HCT116 (cell line): Measurements from ENCODE around the gene GBGT1. TPM values are rescaled to one million over a fixed set of nuclear protein-coding genes. Genes with fewer than 3 reads are reported as not detected.

ENCODE experiments used
- ATAC-seq: fragments of 200-7000 bp; cut with Tn5 transposase; 2 replicates; pipeline ENCODE4 v1.9.1; 2020; ENCODE audit warnings: mild to moderate bottlenecking, moderate library complexity
- BruUV-seq: library from RNA; stranded (reverse); fragments of 400-500 nt; replicated peaks from 2 replicates; lab custom pipeline; 2021; lab: Mats Ljungman, UMichigan
- CTCF ChIA-PET: fragments of 300-600 bp; sonication (Branson Sonifier 250); formaldehyde crosslinking; loops from one replicate; lab custom pipeline; 2021; ENCODE audit warnings: antibody characterized with exemption; lab: Charles Lee
- POLR2A ChIA-PET: fragments of 300-600, 350-600 bp; sonication (Branson Sonifier 250); formaldehyde crosslinking; loops from one replicate; lab custom pipeline; 2021; ENCODE audit warnings: antibody characterized with exemption; lab: Charles Lee
- RAD21 ChIA-PET, 2 experiments: fragments of 300-600 bp; sonication (Branson Sonifier 250); formaldehyde crosslinking; loops; one replicate each; lab custom pipeline; 2023; ENCODE audit warnings: low total read pairs in 2 of 2; ENCODE audit not compliant: uncharacterized antibody in 2 of 2, unreplicated experiment in 2 of 2, low non-redundant PET in 1 of 2; lab: Charles Lee
- DNase-seq: peaks from one replicate; pipeline ENCODE4 v3.0.0-alpha.2; 2010; ENCODE audit warnings: low read depth, low spot score
- H2AFZ ChIP-seq: fragments of 200-600 bp; shearing (Covaris generic), sonication (generic); 2 replicates; pipeline ENCODE4 v1.6.1; 2017; ENCODE audit warnings: low read depth, mixed run types, mixed read lengths, antibody characterized with exemption, low read length; ENCODE audit not compliant: poor library complexity, severe bottlenecking
- H3K27ac ChIP-seq: 2 replicates; pipeline ENCODE4 v1.5.1; 2012; ENCODE audit warnings: low read depth, low read length
- H3K27me3 ChIP-seq: fragments of 200-600 bp; sonication (generic); 2 replicates; pipeline ENCODE4 v1.6.1; 2016; ENCODE audit warnings: mixed run types, low read length, mixed read lengths; ENCODE audit not compliant: insufficient read depth
- H3K36me3 ChIP-seq, 2 experiments: fragments of 200-500 bp in 1 of 2; fragments of 200-600 bp in 1 of 2; sonication (Bioruptor generic) in 1 of 2; sonication (generic) in 1 of 2; 2 replicates each; pipeline versions ENCODE4 v1.5.1 to v1.6.1; 2014 to 2016; ENCODE audit warnings: low read length in 2 of 2, inconsistent platforms in 1 of 2, mixed read lengths in 1 of 2, mixed run types in 1 of 2; ENCODE audit not compliant: insufficient read depth in 2 of 2, control insufficient read depth in 1 of 2
- H3K4me1 ChIP-seq, 2 experiments: fragments of 200-600 bp in 1 of 2; sonication (generic) in 1 of 2; 2 replicates each; pipeline versions ENCODE4 v1.5.1 to v1.6.1; 2012 to 2017; ENCODE audit warnings: low read length in 2 of 2, inconsistent platforms in 1 of 2, mild to moderate bottlenecking in 1 of 2, mixed read lengths in 1 of 2, mixed run types in 1 of 2, moderate library complexity in 1 of 2; ENCODE audit not compliant: insufficient read depth in 2 of 2, control insufficient read depth in 1 of 2
- H3K4me2 ChIP-seq: fragments of 200-600 bp; sonication (generic); 2 replicates; pipeline ENCODE4 v1.6.1; 2017; ENCODE audit warnings: mixed run types, low read length, mixed read lengths
- H3K4me3 ChIP-seq, 2 experiments: fragments of 200-600 bp in 1 of 2; sonication (generic) in 1 of 2; replicated peaks in 1 of 2; 2 replicates each; pipeline ENCODE4 v1.5.1; 2011 to 2016; ENCODE audit warnings: low read length in 2 of 2, control low read depth in 1 of 2, low read depth in 1 of 2, mild to moderate bottlenecking in 1 of 2, mixed read lengths in 1 of 2, mixed run types in 1 of 2
- H3K79me2 ChIP-seq: fragments of 200-600 bp; sonication (generic); 2 replicates; pipeline ENCODE4 v1.6.1; 2017; ENCODE audit warnings: mild to moderate bottlenecking, mixed run types, low read length, moderate library complexity, mixed read lengths; ENCODE audit not compliant: insufficient read depth
- H3K9ac ChIP-seq: fragments of 200-600 bp; sonication (generic); 2 replicates; pipeline ENCODE4 v1.6.1; 2016; ENCODE audit warnings: low read length, mixed read lengths
- H3K9me2 ChIP-seq: fragments of 200-600 bp; sonication (generic), shearing (Covaris generic); 2 replicates; pipeline ENCODE4 v1.6.1; 2017; ENCODE audit warnings: mixed run types, mild to moderate bottlenecking, moderate library complexity; ENCODE audit not compliant: insufficient read depth
- H3K9me3 ChIP-seq, 2 experiments: fragments of 200-500 bp in 1 of 2; fragments of 200-600 bp in 1 of 2; sonication (Bioruptor generic) in 1 of 2; sonication (generic) in 1 of 2; 2 replicates each; pipeline ENCODE4 v1.6.1; 2014 to 2017; ENCODE audit warnings: low read length in 2 of 2, mixed read lengths in 2 of 2, inconsistent platforms in 1 of 2, low read depth in 1 of 2, mild to moderate bottlenecking in 1 of 2, mixed run types in 1 of 2, moderate library complexity in 1 of 2; ENCODE audit not compliant: control insufficient read depth in 1 of 2, insufficient read depth in 1 of 2
- H4K20me1 ChIP-seq: fragments of 200-600 bp; sonication (generic), shearing (Covaris generic); 2 replicates; pipeline ENCODE4 v1.6.1; 2017; ENCODE audit warnings: mixed run types, mild to moderate bottlenecking, moderate library complexity; ENCODE audit not compliant: insufficient read depth
- ATF3 ChIP-seq: IDR thresholded peaks from 2 replicates; pipeline ENCODE4 v1.6.1; 2012
- CBX3 ChIP-seq: IDR thresholded peaks from 2 replicates; pipeline ENCODE4 v1.6.1; 2012; ENCODE audit warnings: low read depth
- CEBPB ChIP-seq: IDR thresholded peaks from 2 replicates; pipeline ENCODE4 v1.6.1; 2012; ENCODE audit warnings: low read depth
- EGR1 ChIP-seq: IDR thresholded peaks from 2 replicates; pipeline ENCODE4 v1.6.1; 2012; ENCODE audit warnings: low read depth
- EZH2phosphoT487 ChIP-seq: fragments of 200-600 bp; IDR thresholded peaks from 2 replicates; pipeline ENCODE4 v1.6.1; 2018; ENCODE audit warnings: antibody characterized with exemption, borderline replicate concordance
- FOSL1 ChIP-seq: IDR thresholded peaks from 2 replicates; pipeline ENCODE4 v1.6.1; 2012; ENCODE audit warnings: low read depth
- JUND ChIP-seq: IDR thresholded peaks from 2 replicates; pipeline ENCODE4 v1.6.1; 2012
- POLR2A ChIP-seq: IDR thresholded peaks from 2 replicates; pipeline ENCODE4 v1.7.0; 2011; ENCODE audit warnings: borderline replicate concordance; ENCODE audit not compliant: insufficient read depth, insufficient read length; ENCODE audit errors: extremely low read depth
- POLR2AphosphoS5 ChIP-seq: IDR thresholded peaks from 2 replicates; pipeline ENCODE4 v1.6.1; 2011; ENCODE audit warnings: mild to moderate bottlenecking, low read depth, low read length, moderate library complexity
- SP1 ChIP-seq: IDR thresholded peaks from 2 replicates; pipeline ENCODE4 v1.6.1; 2012; ENCODE audit warnings: low read depth
- SRF ChIP-seq: IDR thresholded peaks from 2 replicates; pipeline ENCODE4 v1.6.1; 2012; ENCODE audit warnings: low read depth
- YY1 ChIP-seq: IDR thresholded peaks from 2 replicates; pipeline ENCODE4 v1.6.1; 2011; ENCODE audit warnings: low read length, low read depth, moderate library complexity, mild to moderate bottlenecking; ENCODE audit not compliant: insufficient replicate concordance; ENCODE audit errors: extremely low read depth
- ZBTB33 ChIP-seq: IDR thresholded peaks from 2 replicates; pipeline ENCODE4 v1.6.1; 2011; ENCODE audit warnings: mild to moderate bottlenecking, low read length, moderate library complexity; ENCODE audit not compliant: insufficient replicate concordance; ENCODE audit errors: extremely low read depth
- ZNF274 ChIP-seq: fragments of 200-500 bp; sonication (Bioruptor generic); IDR thresholded peaks from 2 replicates; pipeline ENCODE4 v1.6.1; 2014; ENCODE audit warnings: mild to moderate bottlenecking, low read depth, low read length, inconsistent platforms
- intact Hi-C: fragments of 100-400 bp; cut with micrococcal nuclease; formaldehyde crosslinking; loops from 2 replicates; pipeline ENCODE4 v1.10.0; 2022
- total RNA-seq: library from RNA; stranded (reverse); gene quantifications from one replicate; pipeline ENCODE4 v1.2.1, GENCODE V29; 2021; ENCODE audit not compliant: unreplicated experiment

The GBGT1 gene
- total RNA-seq, 1 experiment from 2014 or later: 0.34 TPM

- Histone ChIP-seq H3K79me2 (no peaks in the 10 kb centered on the region; the same call in 1 of the 2 replicates), H3K4me3 (no peak overlapping the region), H3K9ac (no peak overlapping the region), H3K9me2 (no peaks in the 10 kb centered on the region), H2AFZ (no peak overlapping the region), H3K9me3 (no peaks in the 10 kb centered on the region), H4K20me1 (no peaks in the 10 kb centered on the region), H3K27ac (no peak overlapping the region), H3K27me3 (no peaks in the 10 kb centered on the region), H3K36me3 (peaks cover 20 to 36% of the 10 kb centered on the region in 2 experiments), H3K4me1 (no peaks in the 10 kb centered on the region), H3K4me2 (no peak overlapping the region)
- intact Hi-C loops: no loop called here
- TSS peak; percentile 10 for BruUV-seq
- DNase-seq (no peak), ATAC-seq (no peak)
- ChIA-PET RAD21 (no interaction called here), POLR2A (no interaction called here), CTCF (interaction anchor here (3.9 kb wide), 1 partner anchor 37 kb away, joined by 20 read pairs; no protein-coding TSS in a partner anchor)
- no peak for TF ChIP-seq EGR1
- no peak for TF ChIP-seq POLR2A
- no peak for TF ChIP-seq JUND
- no peak for TF ChIP-seq ZNF274
- no peak for TF ChIP-seq YY1
- TF ChIP-seq ZBTB33: no peak
- TF ChIP-seq FOSL1: no peak
- no peak for TF ChIP-seq SRF
- TF ChIP-seq SP1: no peak
- no peak for TF ChIP-seq POLR2AphosphoS5
- TF ChIP-seq ATF3: no peak
- no peak for TF ChIP-seq CEBPB
- TF ChIP-seq CBX3: no peak
- TF ChIP-seq EZH2phosphoT487: no peak
Observed at GRCh38 chr9:133107961-133108793, 55.5 kb downstream of the GBGT1 start.
